PC-9 (cell line): ENCODE measurements around the gene SMCP. TPM values are rescaled to one million over a fixed set of nuclear protein-coding genes. Genes with fewer than 3 reads are reported as not detected.

ENCODE experiments used
- BruUV-seq: library from RNA; stranded (reverse); fragments of 400-500 nt; replicated peaks from 2 replicates; lab custom pipeline; 2021; lab: Mats Ljungman, UMichigan
- CTCF ChIA-PET: fragments of 300-600 bp; sonication (Branson Sonifier 250); formaldehyde crosslinking; loops from one replicate; lab custom pipeline; 2022; ENCODE audit warnings: antibody characterized with exemption; lab: Charles Lee
- POLR2A ChIA-PET: fragments of 300-600 bp; sonication (Branson Sonifier 250); formaldehyde crosslinking; loops from one replicate; lab custom pipeline; 2022; ENCODE audit warnings: antibody characterized with exemption; ENCODE audit not compliant: unreplicated experiment; lab: Charles Lee
- DNase-seq, 2 experiments: peaks; one replicate each; pipeline versions ENCODE4 v3.0.0 to v3.0.0-alpha.2; 2015 to 2022; ENCODE audit warnings: mixed read lengths in 1 of 2
- H2AFZ ChIP-seq: fragments of 200-600 bp; sonication (generic); 2 replicates; pipeline ENCODE4 v1.8.1; 2017; ENCODE audit warnings: antibody characterized with exemption
- H3F3A ChIP-seq: fragments of 200-600 bp; sonication (generic); 2 replicates; pipeline ENCODE4 v1.8.1; 2017; ENCODE audit warnings: antibody characterized with exemption, mild to moderate bottlenecking, low read depth; ENCODE audit not compliant: insufficient read depth
- H3K27ac ChIP-seq: fragments of 200-600 bp; sonication (generic); 2 replicates; pipeline ENCODE4 v1.6.1; 2016; ENCODE audit warnings: mixed run types
- H3K27me3 ChIP-seq: fragments of 200-600 bp; sonication (generic); 2 replicates; pipeline ENCODE4 v1.6.1; 2016; ENCODE audit warnings: low read depth, mixed run types; ENCODE audit not compliant: insufficient read depth
- H3K36me3 ChIP-seq: fragments of 200-600 bp; sonication (generic); 2 replicates; pipeline ENCODE4 v1.6.1; 2016; ENCODE audit warnings: low read depth, mixed run types
- H3K4me1 ChIP-seq: fragments of 200-600 bp; sonication (generic); replicated peaks from 2 replicates; pipeline ENCODE4 v1.6.1; 2016; ENCODE audit warnings: mixed run types; ENCODE audit not compliant: insufficient read depth
- H3K4me2 ChIP-seq: fragments of 200-600 bp; sonication (generic); 2 replicates; pipeline ENCODE4 v1.6.1; 2017; ENCODE audit warnings: mixed run types
- H3K4me3 ChIP-seq: fragments of 200-600 bp; sonication (generic); 2 replicates; pipeline ENCODE4 v1.6.1; 2016; ENCODE audit warnings: mixed run types
- H3K79me2 ChIP-seq: fragments of 200-600 bp; sonication (generic); 2 replicates; pipeline ENCODE4 v1.6.1; 2017; ENCODE audit warnings: low read depth, mixed run types
- H3K9me2 ChIP-seq: fragments of 200-600 bp; sonication (generic); 2 replicates; pipeline ENCODE4 v1.8.1; 2017; ENCODE audit warnings: mild to moderate bottlenecking; ENCODE audit not compliant: insufficient read depth
- H3K9me3 ChIP-seq: fragments of 200-600 bp; sonication (generic); 2 replicates; pipeline ENCODE4 v1.8.1; 2016; ENCODE audit warnings: low read depth; ENCODE audit not compliant: insufficient read depth
- H4K20me1 ChIP-seq: fragments of 200-600 bp; sonication (generic); 2 replicates; pipeline ENCODE4 v1.8.1; 2017; ENCODE audit not compliant: insufficient read depth
- CTCF ChIP-seq: fragments of 200-600 bp; sonication (generic); conservative IDR thresholded peaks from 2 replicates; pipeline ENCODE4 v1.6.1; 2017; ENCODE audit warnings: mixed run types, antibody characterized with exemption, mild to moderate bottlenecking, moderate library complexity
- EZH2 ChIP-seq: fragments of 200-600 bp; sonication (generic); IDR thresholded peaks from 2 replicates; pipeline ENCODE4 v1.8.0; 2017; ENCODE audit warnings: antibody characterized with exemption, low read depth
- intact Hi-C: fragments of 100-400 bp; cut with micrococcal nuclease; formaldehyde crosslinking; loops from one replicate; pipeline ENCODE4 v1.10.0; 2022; ENCODE audit not compliant: unreplicated experiment
- total RNA-seq: library from RNA; stranded (reverse); gene quantifications from 2 replicates; pipeline ENCODE4 v1.2.3, GENCODE V29; 2021

Gene SMCP
- total RNA-seq, 1 experiment from 2014 or later = not detected

- no TSS peak for BruUV-seq
- Histone ChIP-seq H4K20me1 (no peaks in the 10 kb centered on the region), H3K4me1 (peaks cover 25% of the 10 kb centered on the region), H3K79me2 (no peaks in the 10 kb centered on the region), H3K27ac (no peak overlapping the region), H2AFZ (no peak overlapping the region), H3K36me3 (no peaks in the 10 kb centered on the region), H3K4me3 (no peak overlapping the region), H3K4me2 (no peak overlapping the region), H3F3A (peaks cover 12% of the 10 kb centered on the region; the same call in 1 of the 2 replicates), H3K9me3 (no peaks in the 10 kb centered on the region), H3K27me3 (no peaks in the 10 kb centered on the region), H3K9me2 (no peaks in the 10 kb centered on the region)
- intact Hi-C loops = loop anchor here (10.0 kb wide), 1 partner anchor 918 kb away; no protein-coding TSS in a partner anchor
- ChIA-PET CTCF (no interaction called here), POLR2A (no interaction called here)
- DNase-seq = no peak
- TF ChIP-seq CTCF (no peak), EZH2 (no peak)
Measured at GRCh38 chr1:152902636-152903035, 24.5 kb downstream of the SMCP start.

DNA sequence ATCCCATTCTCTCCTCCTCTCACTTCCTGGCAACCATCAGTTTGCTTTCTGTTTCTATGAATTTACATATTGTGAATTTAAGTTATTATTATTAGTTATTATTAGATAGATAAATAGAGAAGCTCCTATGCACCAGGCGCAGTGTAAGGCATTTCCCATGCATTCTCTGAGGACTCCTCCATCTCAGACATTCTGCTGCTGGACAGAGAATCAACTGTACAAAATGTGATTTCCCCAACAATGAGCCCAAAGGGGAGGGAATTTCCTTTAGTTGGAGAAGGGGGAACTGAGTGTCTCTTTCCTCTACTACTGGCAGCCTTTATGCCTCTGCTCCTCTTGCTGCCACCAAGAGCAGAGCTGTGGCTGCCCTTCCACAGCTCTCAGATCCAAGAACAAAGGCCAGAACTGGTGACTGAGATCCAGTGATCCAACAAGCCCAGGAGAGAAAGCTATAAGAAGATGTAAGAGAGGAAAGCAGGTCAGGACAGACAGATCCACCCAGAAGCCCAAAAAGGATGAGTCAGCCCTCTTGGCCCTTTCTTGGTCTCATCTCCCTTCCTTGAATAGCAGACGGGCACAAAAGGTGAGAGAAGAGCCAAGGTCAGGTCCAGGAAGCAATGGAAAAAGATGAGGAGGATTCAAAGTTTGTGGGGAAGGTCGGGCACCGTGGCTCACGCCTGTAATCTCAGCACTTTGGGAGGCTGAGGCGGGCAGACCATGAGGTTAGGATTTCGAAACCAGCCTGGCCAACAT lies 26.7 kb downstream of the SMCP start:
- ChIA-PET CTCF (no interaction called here), POLR2A (no interaction called here)
- no peaks in the 10 kb centered on the region for H4K20me1 ChIP-seq
- peaks cover 44% of the 10 kb centered on the region for H3K4me1 ChIP-seq
- no peaks in the 10 kb centered on the region for H3K79me2 ChIP-seq
- no peak overlapping the region for H3K4me2 ChIP-seq
- H3K27ac ChIP-seq = peak overlapping the region; percentile 72; the same call in 1 of the 2 replicates
- H3F3A ChIP-seq = peaks cover 22% of the 10 kb centered on the region
- no peaks in the 10 kb centered on the region for H3K9me2 ChIP-seq
- H3K27me3 ChIP-seq = no peaks in the 10 kb centered on the region
- H2AFZ ChIP-seq = no peak overlapping the region
- H3K9me3 ChIP-seq = no peaks in the 10 kb centered on the region
- intact Hi-C loops = loop anchor here (5.0 to 10.0 kb wide), 3 partner anchors 33 to 920 kb away; partner anchors contain the start of gene SPRR1A
- H3K4me3 ChIP-seq = no peak overlapping the region
- TF ChIP-seq EZH2 = no peak
- TF ChIP-seq CTCF = no peak
- no peaks in the 10 kb centered on the region for H3K36me3 ChIP-seq
- no peak for DNase-seq
- no TSS peak for BruUV-seq

DNA sequence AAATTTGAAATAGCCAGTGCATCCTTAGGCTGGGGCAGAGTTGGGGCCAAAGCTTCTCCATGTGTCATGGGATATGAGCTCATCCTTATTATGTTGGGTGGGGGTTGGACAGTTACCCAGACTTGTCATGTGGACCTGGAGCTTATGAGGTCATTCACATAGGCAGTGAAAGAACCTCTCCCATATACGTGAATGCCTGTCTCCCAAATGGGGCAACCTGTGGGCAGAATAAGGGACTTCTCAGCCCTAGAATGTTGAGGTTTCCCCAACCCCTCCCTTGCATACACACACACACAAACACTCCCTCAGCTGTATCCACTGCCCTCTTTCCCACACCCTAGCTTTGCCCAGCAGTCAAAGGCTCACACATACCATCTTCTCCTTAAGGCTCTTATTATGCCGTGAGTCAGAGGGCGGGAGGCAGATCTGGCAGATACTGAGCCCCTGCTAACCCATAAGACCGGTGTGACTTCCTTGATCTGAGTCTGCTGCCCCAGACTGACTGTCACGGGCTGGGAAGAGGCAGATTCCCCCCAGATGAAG lies 28.0 kb downstream of the SMCP start:
- no TSS peak for BruUV-seq
- DNase-seq = peak; percentile 73 to 97
- H2AFZ ChIP-seq = 0 out of 2 replicates have a peak overlapping the region, but pooled peaks have one; percentile 57
- H3K4me1 ChIP-seq = peaks cover 44% of the 10 kb centered on the region
- peak overlapping the region; percentile 72 for H3K27ac ChIP-seq
- H3K9me3 ChIP-seq = no peaks in the 10 kb centered on the region
- CTCF ChIA-PET = interaction anchor here (1.2 kb wide), 1 partner anchor 287 kb away, joined by 4 read pairs; no protein-coding TSS in a partner anchor
- no peaks in the 10 kb centered on the region for H3K9me2 ChIP-seq
- H3K27me3 ChIP-seq = no peaks in the 10 kb centered on the region
- H3K36me3 ChIP-seq = no peaks in the 10 kb centered on the region
- no peak for TF ChIP-seq EZH2
- TF ChIP-seq CTCF = no peak
- no peaks in the 10 kb centered on the region for H4K20me1 ChIP-seq
- H3F3A ChIP-seq = peaks cover 22% of the 10 kb centered on the region
- H3K4me3 ChIP-seq = no peak overlapping the region
- POLR2A ChIA-PET = interaction anchor here (0.5 kb wide), 1 partner anchor 55 kb away, joined by 3 read pairs; no protein-coding TSS in a partner anchor
- intact Hi-C loops = loop anchor here (1.0 to 10.0 kb wide), 4 partner anchors 34 to 921 kb away; partner anchors contain the start of gene SPRR1A
- peak overlapping the region; percentile 40 for H3K4me2 ChIP-seq
- no peaks in the 10 kb centered on the region for H3K79me2 ChIP-seq
